PC-3 (cell line): Measurements from ENCODE around the gene SYCP3. TPM values are rescaled to one million over a fixed set of nuclear protein-coding genes. Genes with fewer than 3 reads are reported as not detected.

Experiments
- ATAC-seq: fragments of 200-7000 bp; cut with Tn5 transposase; 2 replicates; pipeline ENCODE4 v1.9.1; 2020; ENCODE audit warnings: mild to moderate bottlenecking, moderate library complexity
- BruUV-seq: library from RNA; stranded (reverse); fragments of 400-500 nt; replicated peaks from 2 replicates; lab custom pipeline; 2021; lab: Mats Ljungman, UMichigan
- CTCF ChIA-PET: fragments of 300-600 bp; sonication (Branson Sonifier 250); formaldehyde crosslinking; loops from one replicate; lab custom pipeline; 2022; ENCODE audit warnings: antibody characterized with exemption; lab: Charles Lee
- POLR2A ChIA-PET: fragments of 300-600 bp; sonication (Branson Sonifier 250); formaldehyde crosslinking; loops from one replicate; lab custom pipeline; 2022; ENCODE audit warnings: antibody characterized with exemption; ENCODE audit not compliant: unreplicated experiment; lab: Charles Lee
- DNase-seq: peaks from one replicate; pipeline ENCODE4 v3.0.0-alpha.2; 2015
- H2AFZ ChIP-seq: fragments of 300-600 bp; sonication (generic); 2 replicates; pipeline ENCODE4 v1.6.0; 2016; ENCODE audit warnings: antibody characterized with exemption, low read length
- H3F3A ChIP-seq: fragments of 300-600 bp; sonication (generic); one replicate; pipeline ENCODE4 v1.6.0; 2017; ENCODE audit warnings: antibody characterized with exemption, low read length, control low read depth, mild to moderate bottlenecking; ENCODE audit not compliant: unreplicated experiment
- H3K27ac ChIP-seq: fragments of 300-600 bp; sonication (generic); 2 replicates; pipeline ENCODE4 v1.5.1; 2016; ENCODE audit warnings: mild to moderate bottlenecking, low read length
- H3K27me3 ChIP-seq: fragments of 300-600 bp; sonication (generic); 2 replicates; pipeline ENCODE4 v1.6.1; 2016; ENCODE audit warnings: low read length, mixed read lengths
- H3K36me3 ChIP-seq: fragments of 300-600 bp; sonication (generic); 2 replicates; pipeline ENCODE4 v1.6.1; 2016; ENCODE audit warnings: low read depth, mixed run types, low read length, mixed read lengths
- H3K4me1 ChIP-seq: fragments of 300-600 bp; sonication (generic); 2 replicates; pipeline ENCODE4 v1.5.1; 2016; ENCODE audit warnings: low read length; ENCODE audit not compliant: insufficient read depth
- H3K4me2 ChIP-seq: fragments of 300-600 bp; sonication (generic); 2 replicates; pipeline ENCODE4 v1.6.0; 2016; ENCODE audit warnings: low read length
- H3K4me3 ChIP-seq: fragments of 300-600 bp; sonication (generic); 2 replicates; pipeline ENCODE4 v1.5.1; 2016; ENCODE audit warnings: mild to moderate bottlenecking, low read length, mixed read lengths
- H3K79me2 ChIP-seq: fragments of 300-600 bp; sonication (generic); 2 replicates; pipeline ENCODE4 v1.6.1; 2017; ENCODE audit warnings: low read length, mixed read lengths
- H3K9ac ChIP-seq: fragments of 300-600 bp; sonication (generic); 2 replicates; pipeline ENCODE4 v1.6.0; 2016; ENCODE audit warnings: mild to moderate bottlenecking, low read length
- H3K9me2 ChIP-seq: fragments of 300-600 bp; sonication (generic); replicated peaks from 2 replicates; pipeline ENCODE4 v1.6.1; 2016; ENCODE audit warnings: mixed run types, low read length, mixed read lengths
- H3K9me3 ChIP-seq: fragments of 300-600 bp; sonication (generic); 2 replicates; pipeline ENCODE4 v1.6.1; 2016; ENCODE audit warnings: low read length, mixed read lengths
- H4K20me1 ChIP-seq: fragments of 300-600 bp; sonication (generic); 2 replicates; pipeline ENCODE4 v1.6.1; 2016; ENCODE audit warnings: low read length, mixed read lengths
- CTCF ChIP-seq: fragments of 300-600 bp; sonication (generic); conservative IDR thresholded peaks from 2 replicates; pipeline ENCODE4 v1.5.1; 2017; ENCODE audit warnings: antibody characterized with exemption, low read depth, mild to moderate bottlenecking, low read length
- EZH2 ChIP-seq: fragments of 300-600 bp; sonication (generic); IDR thresholded peaks from one replicate; pipeline ENCODE4 v1.6.1; 2017; ENCODE audit warnings: antibody characterized with exemption, mild to moderate bottlenecking, low read length; ENCODE audit not compliant: unreplicated experiment
- EZH2phosphoT487 ChIP-seq: fragments of 300-600 bp; sonication (generic); IDR thresholded peaks from 2 replicates; pipeline ENCODE4 v1.6.1; 2018; ENCODE audit warnings: mild to moderate bottlenecking, antibody characterized with exemption, low read length, borderline replicate concordance
- intact Hi-C: fragments of 100-400 bp; cut with micrococcal nuclease; formaldehyde crosslinking; loops from 2 replicates; pipeline ENCODE4 v1.9.0; 2023
- total RNA-seq: library from RNA; depleted of rRNA; stranded (reverse); fragments of >200 nt; gene quantifications from 2 replicates; pipeline ENCODE4 v1.2.3, GENCODE V29; 2014

SYCP3 gene
- total RNA-seq, 1 experiment from 2014 or later: not detected

DNA sequence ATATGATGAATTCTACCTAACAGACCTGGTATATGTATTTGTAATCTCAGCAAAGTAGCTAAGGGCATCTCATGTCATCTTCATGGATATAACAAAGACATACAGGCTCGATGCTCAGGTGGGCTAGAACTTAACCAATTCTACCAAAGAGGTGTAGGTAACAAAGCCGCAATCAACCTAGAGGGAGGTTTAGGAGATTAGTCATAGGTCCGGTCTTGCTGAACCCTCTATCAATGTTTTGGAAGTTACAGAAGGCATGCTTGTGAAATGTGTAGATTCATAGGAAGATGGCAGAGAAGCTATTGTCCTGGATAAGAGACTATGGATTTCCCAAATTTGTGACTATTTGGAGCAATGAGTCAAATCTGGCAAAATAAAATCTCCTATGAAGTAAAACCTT lies 42.6 kb upstream of the SYCP3 start:
- no peak overlapping the region for H3K4me3 ChIP-seq
- H3K36me3 ChIP-seq: no peaks in the 10 kb centered on the region
- no peak overlapping the region for H3K27ac ChIP-seq
- H3K27me3 ChIP-seq: no peaks in the 10 kb centered on the region
- H3K4me2 ChIP-seq: no peak overlapping the region
- no peak overlapping the region for H2AFZ ChIP-seq
- ChIA-PET POLR2A (interaction anchor here (0.5 kb wide), 1 partner anchor 285 kb away, joined by 3 read pairs; no protein-coding TSS in a partner anchor), CTCF (no interaction called here)
- ATAC-seq (no peak), DNase-seq (no peak)
- H3K4me1 ChIP-seq: no peaks in the 10 kb centered on the region; the same call in 1 of the 2 replicates
- no peaks in the 10 kb centered on the region for H3F3A ChIP-seq
- no peak overlapping the region for H3K9ac ChIP-seq
- no peaks in the 10 kb centered on the region for H4K20me1 ChIP-seq
- BruUV-seq: no TSS peak
- no peaks in the 10 kb centered on the region for H3K9me3 ChIP-seq
- intact Hi-C loops: no loop called here
- H3K79me2 ChIP-seq: no peaks in the 10 kb centered on the region
- H3K9me2 ChIP-seq: no peaks in the 10 kb centered on the region
- TF ChIP-seq EZH2 (no peak), CTCF (no peak), EZH2phosphoT487 (no peak)

DNA sequence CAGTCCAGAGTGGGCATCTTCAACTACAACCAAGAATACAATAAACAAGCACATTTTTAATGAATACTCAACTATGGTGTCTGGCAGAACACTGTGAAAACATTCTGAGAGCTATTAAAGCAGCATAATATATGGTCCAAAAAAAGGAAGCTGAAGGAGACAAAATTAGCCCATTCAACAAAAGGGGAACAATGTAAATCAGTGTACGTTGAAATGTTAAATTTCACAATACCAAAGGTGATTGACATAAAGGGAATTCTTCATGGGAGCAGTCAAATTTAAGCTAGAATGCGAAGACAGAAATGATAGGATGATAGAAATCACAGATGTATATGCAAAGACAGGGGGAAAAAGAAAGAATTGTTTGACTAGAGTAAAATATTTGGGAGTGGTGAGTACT lies 41.3 kb upstream of the SYCP3 start:
- CTCF ChIA-PET: no interaction called here

More for the DNA sequence above, 41.3 kb upstream of the SYCP3 start:
- H3K9ac ChIP-seq: no peak overlapping the region
- H3K4me1 ChIP-seq: no peaks in the 10 kb centered on the region; the same call in 1 of the 2 replicates
- H3K9me2 ChIP-seq: no peaks in the 10 kb centered on the region
- ATAC-seq (no peak), DNase-seq (no peak)
- H2AFZ ChIP-seq: no peak overlapping the region
- no peak overlapping the region for H3K4me2 ChIP-seq
- intact Hi-C loops: no loop called here
- no peaks in the 10 kb centered on the region for H3K36me3 ChIP-seq
- H3K27me3 ChIP-seq: no peaks in the 10 kb centered on the region
- H3F3A ChIP-seq: no peaks in the 10 kb centered on the region
- H4K20me1 ChIP-seq: no peaks in the 10 kb centered on the region
- no peaks in the 10 kb centered on the region for H3K9me3 ChIP-seq
- no peaks in the 10 kb centered on the region for H3K79me2 ChIP-seq
- no TSS peak for BruUV-seq
- TF ChIP-seq EZH2phosphoT487: no peak
- TF ChIP-seq EZH2: no peak
- TF ChIP-seq CTCF: no peak
- H3K27ac ChIP-seq: no peak overlapping the region
- no peak overlapping the region for H3K4me3 ChIP-seq
- POLR2A ChIA-PET: no interaction called here
